ENCODE data around the gene ZNF768. TPM values are rescaled to one million over a fixed set of nuclear protein-coding genes. Genes with fewer than 3 reads are reported as not detected.

Gene ZNF768
- total and polyA plus RNA-seq, 2 of the 13 experiments (the other 11 are each of a cell fraction or from before 2014, with no cell fraction given), result 26.7 to 34.4 TPM

DNA sequence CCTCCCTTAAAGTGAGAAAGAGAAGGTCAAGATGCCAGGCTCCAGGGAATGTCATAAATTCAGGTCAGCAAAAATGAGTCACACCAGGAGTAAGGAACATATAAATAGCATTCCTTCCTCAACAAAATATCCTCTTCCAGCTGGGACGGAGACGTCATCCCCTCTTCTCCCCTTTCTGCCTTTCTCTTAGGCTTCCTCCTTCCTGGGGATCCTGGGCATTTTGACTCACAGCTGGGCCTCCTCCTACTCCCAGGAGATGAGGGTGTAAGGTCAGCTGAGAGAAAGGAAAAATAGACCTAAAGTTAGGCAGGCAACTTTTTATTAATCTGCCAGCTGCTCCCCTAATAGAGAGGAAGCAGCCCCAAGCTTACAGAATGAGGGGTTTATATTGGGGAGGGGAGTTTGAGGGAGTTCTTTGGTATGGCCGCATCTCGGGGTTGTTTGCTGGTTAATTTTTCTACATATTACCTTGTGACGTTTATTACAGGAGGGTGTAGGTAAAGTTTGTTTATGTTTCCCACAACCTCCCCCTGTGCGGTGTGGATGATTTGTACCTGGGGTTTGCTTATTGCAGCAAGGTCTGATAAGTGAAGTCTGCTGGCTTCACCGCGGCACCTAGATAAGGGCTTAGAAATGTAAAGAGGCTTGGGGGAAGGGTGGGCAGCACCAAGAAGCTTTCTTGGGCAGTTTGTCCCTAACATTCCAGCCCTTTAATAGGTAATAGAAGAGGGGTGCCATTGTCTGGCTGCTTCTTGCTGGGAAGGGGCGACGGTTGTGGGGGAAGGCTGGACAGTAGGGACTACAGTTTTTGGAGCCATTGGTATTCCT, 15.3 kb upstream of the ZNF768 start (continued):
- TF ChIP-seq ZNF296 (CRISPR knock-in tag; conservative IDR thresholded peaks at IDR 0.05), result no peak
- peak; percentile 33; the same call in 1 of the 2 replicates for TF ChIP-seq ZNF281 (CRISPR knock-in tag; IDR thresholded peaks at IDR 0.05; ENCODE audit: borderline replicate concordance)
- TF ChIP-seq ZNF510 (CRISPR knock-in tag; IDR thresholded peaks at IDR 0.05; ENCODE audit: low read depth), result peak; percentile 71; the same call in 1 of the 2 replicates
- TF ChIP-seq TEAD3 (CRISPR knock-in tag; optimal IDR thresholded peaks at IDR 0.05; ENCODE audit: borderline replicate concordance), result no peak
- TF ChIP-seq ATF7 (IDR thresholded peaks at IDR 0.05), result no peak
- TF ChIP-seq ATF7 (CRISPR knock-in tag; IDR thresholded peaks at IDR 0.05), result no peak
- no peak for TF ChIP-seq ZC3H4 (CRISPR knock-in tag; IDR thresholded peaks at IDR 0.05; ENCODE audit: borderline replicate concordance)
- 0 out of 2 replicates have a peak, but pooled peaks have one; percentile 60 for TF ChIP-seq ZNF713 (CRISPR knock-in tag; IDR thresholded peaks at IDR 0.05)
- no peak for TF ChIP-seq WIZ (CRISPR knock-in tag; IDR thresholded peaks at IDR 0.05)
- TF ChIP-seq ZIK1 (CRISPR knock-in tag; IDR thresholded peaks at IDR 0.05; ENCODE audit: borderline replicate concordance, low read depth), result no peak
- no peak for TF ChIP-seq GPN1 (CRISPR knock-in tag; IDR thresholded peaks at IDR 0.05; ENCODE audit: borderline replicate concordance)
- no peak for TF ChIP-seq TEAD2 (CRISPR knock-in tag; IDR thresholded peaks at IDR 0.05)
- TF ChIP-seq RARG (CRISPR knock-in tag; IDR thresholded peaks at IDR 0.05; ENCODE audit: low read depth), result no peak
- no peak for TF ChIP-seq AGO1 (IDR thresholded peaks at IDR 0.05; ENCODE audit: low read depth, low read length, poor library complexity, severe bottlenecking)
- 0 out of 4 replicates have a peak, but pooled peaks of 1 of the 2 experiments have one; percentile 15 for TF ChIP-seq POLR2A (IDR thresholded peaks at IDR 0.05; ENCODE audit: insufficient read depth in 1 of 2, low read depth in 2 of 2, low read length in 2 of 2)
- TF ChIP-seq BRCA1 (CRISPR knock-in tag; IDR thresholded peaks at IDR 0.05), result no peak
- no peak for TF ChIP-seq RORA (CRISPR knock-in tag; IDR thresholded peaks at IDR 0.05)
- TF ChIP-seq GRHL1 (CRISPR knock-in tag; conservative IDR thresholded peaks at IDR 0.05), result no peak
- TF ChIP-seq TCF7 (IDR thresholded peaks at IDR 0.05; ENCODE audit: low read depth), result no peak
- no peak for TF ChIP-seq HMGA1 (CRISPR knock-in tag; conservative IDR thresholded peaks at IDR 0.05)
- TF ChIP-seq, protein P1, sequence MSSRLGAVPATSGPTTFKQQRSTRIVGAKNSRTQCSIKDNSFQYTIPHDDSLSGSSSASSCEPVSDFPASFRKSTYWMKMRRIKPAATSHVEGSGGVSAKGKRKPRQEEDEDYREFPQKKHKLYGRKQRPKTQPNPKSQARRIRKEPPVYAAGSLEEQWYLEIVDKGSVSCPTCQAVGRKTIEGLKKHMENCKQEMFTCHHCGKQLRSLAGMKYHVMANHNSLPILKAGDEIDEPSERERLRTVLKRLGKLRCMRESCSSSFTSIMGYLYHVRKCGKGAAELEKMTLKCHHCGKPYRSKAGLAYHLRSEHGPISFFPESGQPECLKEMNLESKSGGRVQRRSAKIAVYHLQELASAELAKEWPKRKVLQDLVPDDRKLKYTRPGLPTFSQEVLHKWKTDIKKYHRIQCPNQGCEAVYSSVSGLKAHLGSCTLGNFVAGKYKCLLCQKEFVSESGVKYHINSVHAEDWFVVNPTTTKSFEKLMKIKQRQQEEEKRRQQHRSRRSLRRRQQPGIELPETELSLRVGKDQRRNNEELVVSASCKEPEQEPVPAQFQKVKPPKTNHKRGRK (CRISPR knock-in tag; IDR thresholded peaks at IDR 0.05), result no peak
- TF ChIP-seq ZNF382 (CRISPR knock-in tag; IDR thresholded peaks at IDR 0.05; ENCODE audit: borderline replicate concordance), result no peak
- TF ChIP-seq SPEN (CRISPR knock-in tag; IDR thresholded peaks at IDR 0.05; ENCODE audit: low read depth), result peak; percentile 45

Data from HepG2 (cell line).